ELR (cell line): ENCODE measurements around the gene ZBED6.
A peak's percentile ranks its signal among the peaks of the same experiment; 100 is the strongest.
"Not testable (repeated sequence)": the region's sequence is repeated elsewhere in the genome, so short reads cannot be mapped to it uniquely, and the experiment has no call there.

ENCODE experiments used
- DNase-seq: peaks from one replicate; pipeline ENCODE4 v3.0.0-alpha.2; 2015; ENCODE audit warnings: low read depth

Gene ZBED6, protein sequence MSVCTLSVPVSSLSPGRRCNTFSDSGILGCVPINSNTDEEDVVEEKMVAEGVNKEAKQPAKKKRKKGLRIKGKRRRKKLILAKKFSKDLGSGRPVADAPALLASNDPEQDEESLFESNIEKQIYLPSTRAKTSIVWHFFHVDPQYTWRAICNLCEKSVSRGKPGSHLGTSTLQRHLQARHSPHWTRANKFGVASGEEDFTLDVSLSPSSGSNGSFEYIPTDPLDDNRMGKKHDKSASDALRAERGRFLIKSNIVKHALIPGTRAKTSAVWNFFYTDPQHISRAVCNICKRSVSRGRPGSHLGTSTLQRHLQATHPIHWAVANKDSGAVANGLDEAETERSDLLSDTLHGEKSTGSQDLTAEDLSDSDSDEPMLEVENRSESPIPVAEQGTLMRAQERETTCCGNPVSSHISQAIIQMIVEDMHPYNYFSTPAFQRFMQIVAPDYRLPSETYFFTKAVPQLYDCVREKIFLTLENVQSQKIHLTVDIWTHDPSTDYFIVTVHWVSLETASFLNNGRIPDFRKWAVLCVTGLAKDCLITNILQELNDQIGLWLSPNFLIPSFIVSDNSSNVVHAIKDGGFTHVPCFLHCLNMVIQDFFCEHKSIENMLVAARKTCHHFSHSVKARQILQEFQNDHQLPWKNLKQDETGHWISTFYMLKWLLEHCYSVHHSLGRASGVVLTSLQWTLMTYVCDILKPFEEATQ (N-terminal part only)

DNA sequence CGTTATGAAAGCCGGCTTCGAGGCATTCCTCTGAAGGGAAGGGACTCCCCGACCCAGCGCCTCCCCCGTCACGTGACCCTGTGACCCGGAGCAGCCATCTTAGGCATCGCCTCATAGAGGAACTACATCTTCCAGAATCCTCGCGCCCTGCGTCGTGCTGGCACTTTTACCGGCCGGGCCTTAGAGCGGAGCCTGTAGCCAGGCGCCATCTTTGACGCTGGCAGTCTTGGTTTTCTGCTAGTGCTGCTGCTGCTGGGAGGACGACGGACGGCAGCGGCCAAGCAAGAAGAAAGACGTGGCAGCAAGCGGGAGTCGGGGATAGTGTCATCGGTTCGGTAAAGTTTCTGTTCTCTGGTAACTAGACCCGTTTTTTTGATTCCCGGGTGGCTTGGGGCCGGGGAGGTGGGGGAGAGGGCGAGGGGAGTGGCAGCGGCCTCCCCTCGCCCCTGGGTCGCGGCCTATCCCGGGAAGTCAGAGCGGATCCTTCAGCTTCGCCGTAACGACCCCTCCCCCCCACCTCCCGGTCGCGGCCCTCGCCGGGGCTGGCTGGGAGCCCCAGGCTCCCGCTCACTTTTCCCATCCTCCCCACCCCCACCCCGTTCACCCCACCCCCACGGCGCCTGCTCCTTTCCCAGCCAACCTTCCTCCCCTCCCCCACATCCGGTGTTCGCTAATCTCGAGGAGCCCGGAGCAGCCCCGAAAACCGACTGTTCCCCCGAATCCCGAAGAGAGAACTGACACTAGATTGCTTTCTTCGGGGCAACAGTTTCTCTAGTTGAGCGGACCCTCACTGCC, at the start of gene ZBED6, which contains the start of gene ZC3H11A:
TSS of gene ZBED6 (plus strand) at position 183 of the 795 bp plus-strand sequence. CDS start 1,900 bp downstream, outside the sequence.
TSS of gene ZC3H11A (plus strand) at position 183 of the 795 bp plus-strand sequence. CDS start 21,448 bp downstream, outside the sequence.
- DNase-seq, result peak; percentile 100

DNA sequence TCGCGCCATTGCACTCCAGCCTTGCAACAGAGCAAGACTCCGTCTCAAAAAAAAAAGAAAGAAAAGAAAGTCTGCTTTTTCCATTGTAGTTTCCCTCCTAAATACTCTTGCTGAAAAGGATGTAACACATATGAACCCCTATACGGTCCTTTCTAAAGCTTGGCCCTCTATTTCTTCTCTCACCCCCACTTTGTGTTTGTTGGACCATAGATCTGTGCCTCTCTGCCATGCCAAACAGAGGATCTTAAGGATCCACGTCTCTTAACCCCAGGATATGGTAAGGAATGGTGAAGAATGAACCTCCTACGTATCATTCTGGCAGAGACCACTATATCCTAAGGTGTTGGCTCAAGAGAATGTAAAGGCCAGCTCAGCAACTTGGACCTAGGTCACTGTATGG, 49.1 kb upstream of the ZBED6 start:
- DNase-seq, result no peak

DNA sequence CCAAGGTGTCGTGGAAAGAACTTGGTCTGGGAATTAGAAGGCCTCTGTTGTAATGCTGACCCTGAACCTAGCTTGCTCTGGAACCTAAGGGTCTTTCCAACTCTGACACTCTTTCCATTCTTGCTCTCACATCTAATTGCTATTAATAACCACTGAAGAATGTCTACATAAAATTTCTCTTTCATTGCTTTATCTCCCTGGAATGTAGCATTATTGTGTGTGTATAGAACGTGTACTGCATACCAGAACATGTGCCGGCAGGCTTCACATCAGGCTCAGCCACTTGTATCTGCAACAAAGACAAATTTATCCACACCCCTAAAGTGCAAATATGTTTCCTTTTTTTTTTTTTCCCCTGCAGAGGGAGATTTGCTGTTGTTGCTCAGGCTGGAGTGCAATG, 44.4 kb upstream of the ZBED6 start:
- peak; percentile 20 for DNase-seq

DNA sequence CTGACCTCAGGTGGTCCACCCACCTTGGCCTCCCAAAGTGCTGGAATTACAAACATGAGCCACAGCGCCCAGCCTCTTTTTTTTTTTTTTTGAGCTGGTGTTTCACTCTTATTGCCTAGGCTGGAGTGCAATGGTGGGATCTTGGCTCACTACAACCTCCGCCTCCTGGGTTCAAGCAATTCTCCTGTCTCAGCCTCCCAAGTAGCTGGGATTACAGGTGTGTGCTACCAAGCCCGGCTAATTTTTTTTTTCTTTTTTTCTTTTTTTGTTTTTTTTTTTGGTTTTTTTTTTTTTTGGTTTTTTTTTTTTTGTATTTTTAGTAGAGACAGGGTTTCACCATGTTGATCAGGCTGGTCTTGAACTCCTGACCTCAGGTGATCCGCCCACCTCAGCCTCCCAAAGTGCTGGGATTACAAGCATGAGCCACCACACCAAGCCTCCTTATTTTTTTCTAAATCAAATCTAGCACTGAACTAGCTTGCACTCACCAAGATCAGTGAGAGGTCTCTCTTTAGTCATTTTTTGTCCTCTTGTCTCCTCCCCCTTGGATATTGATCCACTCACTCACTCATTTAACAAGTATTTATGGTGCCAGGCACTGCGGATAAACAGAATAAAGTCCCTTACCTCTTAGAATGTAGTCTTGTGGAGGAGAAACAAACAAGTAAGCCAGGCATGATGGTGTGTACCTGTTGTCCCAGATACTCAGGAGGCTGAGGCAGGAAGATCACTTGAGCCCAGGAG, 43.6 kb upstream of the ZBED6 start:
- not testable (repeated sequence) for DNase-seq

DNA sequence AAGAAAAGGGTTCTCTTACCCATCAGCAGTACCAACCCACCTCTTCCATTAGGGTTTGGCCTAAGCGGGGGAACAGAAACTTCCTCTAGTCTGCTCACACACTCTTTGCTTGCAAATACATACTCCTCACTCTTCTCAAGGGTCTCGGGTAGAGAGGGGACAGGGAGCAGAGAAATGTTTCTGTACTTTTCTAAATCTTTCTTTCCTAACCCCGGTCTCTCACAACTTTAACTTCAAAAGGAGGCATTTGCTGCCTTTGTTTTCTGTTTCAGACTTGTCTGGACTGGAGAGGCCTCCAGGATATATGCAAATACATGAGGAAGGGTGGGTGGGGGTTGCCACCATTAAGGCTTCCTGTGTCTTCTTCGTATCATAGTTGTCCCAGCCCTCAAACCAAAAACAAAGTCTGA, 41.0 kb upstream of the ZBED6 start:
- no peak for DNase-seq

DNA sequence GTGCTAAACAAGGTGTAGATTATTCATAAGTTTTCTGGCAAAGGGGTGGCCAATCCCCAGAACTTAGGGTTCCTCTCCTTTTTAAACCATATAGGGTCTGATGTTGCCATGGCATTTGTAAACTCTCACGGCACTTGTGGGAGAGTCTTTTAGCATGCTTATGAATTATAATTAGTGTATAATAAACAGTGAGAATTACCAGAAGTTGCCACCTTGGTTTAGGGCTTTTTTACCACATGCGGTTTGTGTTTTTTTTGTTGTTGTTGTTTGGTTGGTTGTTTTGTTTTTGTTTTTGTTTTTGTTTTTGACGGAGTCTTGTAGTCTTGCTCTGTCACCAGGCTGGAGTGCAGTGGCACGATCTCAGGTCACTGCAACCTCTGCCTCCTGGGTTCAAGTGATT, 39.4 kb upstream of the ZBED6 start:
- DNase-seq, result no peak

DNA sequence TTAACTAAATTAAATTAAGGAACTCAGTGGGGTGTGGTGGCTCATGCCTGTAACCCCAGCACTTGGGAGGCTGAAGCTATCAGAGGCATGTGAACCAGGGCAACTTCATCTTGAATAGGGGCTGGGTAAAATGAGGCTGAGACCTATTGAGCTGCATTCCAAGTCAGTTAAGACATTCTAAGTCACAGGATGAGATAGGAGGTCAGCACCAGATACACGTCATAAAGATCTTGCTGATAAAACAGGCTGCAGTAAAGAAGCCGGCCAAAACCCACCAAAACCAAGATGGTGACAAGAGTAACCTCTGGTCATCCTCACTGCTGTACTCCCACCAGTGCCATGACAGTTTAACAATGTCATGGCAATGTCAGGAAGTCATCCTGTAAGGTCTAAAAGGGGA, 36.7 kb upstream of the ZBED6 start:
- DNase-seq, result peak; percentile 13

DNA sequence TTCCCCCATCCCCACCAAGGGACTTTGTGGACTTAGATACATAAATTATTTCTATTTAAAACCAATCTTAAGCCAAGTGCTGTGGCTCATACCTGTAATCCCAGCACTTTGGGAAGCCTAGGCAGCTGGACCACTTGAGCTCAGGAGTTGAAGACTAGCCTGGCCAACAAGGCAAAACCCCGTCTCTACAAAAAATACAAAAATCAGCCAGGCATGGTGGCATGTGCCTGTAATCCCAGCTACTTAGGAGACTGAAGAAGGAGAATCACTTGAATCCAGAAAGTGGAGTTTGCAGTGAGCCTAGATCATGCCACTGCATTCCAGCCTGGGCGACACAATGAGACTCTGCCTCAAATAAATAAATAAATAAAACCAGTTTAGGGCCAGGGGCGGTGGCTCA, 34.9 kb upstream of the ZBED6 start:
- no peak for DNase-seq

DNA sequence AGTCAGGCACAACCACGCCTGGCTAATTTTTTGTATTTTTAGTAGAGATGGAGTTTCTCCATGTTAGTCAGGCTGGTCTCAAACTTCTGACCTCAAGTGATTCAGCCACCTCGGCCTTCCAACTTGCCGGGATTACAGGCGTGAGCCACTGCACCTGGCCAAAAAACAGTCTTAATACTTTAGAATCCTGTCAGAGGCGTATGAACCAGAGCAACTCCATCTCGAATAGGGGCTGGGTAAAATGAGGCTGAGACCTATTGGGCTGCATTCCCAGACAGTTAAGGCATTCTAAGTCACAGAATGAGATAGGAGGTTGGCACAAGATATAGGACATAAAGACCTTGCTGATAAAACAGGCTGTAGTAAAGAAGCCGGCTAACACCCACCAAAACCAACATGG, 33.5 kb upstream of the ZBED6 start:
- DNase-seq, result not testable (repeated sequence)

DNA sequence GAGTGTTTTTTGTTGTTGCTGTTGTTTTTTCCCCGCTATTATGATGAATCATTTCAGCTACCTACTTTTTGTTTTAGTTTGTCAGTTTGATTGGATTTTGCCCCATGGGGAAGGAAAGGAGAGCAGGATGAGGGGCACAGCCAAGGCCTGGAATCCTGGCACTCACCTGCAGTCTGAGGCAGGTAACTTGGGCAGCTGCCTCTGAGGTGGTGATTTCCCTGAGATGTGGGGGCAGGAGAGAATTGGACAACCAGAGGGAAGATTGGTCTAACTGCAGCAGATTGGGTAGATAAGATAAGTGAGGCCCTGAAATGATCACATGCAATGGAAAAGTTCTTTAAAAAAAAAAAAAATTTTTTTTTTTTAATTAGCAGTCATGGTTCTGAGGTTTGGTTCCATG, 31.9 kb upstream of the ZBED6 start:
- no peak for DNase-seq

DNA sequence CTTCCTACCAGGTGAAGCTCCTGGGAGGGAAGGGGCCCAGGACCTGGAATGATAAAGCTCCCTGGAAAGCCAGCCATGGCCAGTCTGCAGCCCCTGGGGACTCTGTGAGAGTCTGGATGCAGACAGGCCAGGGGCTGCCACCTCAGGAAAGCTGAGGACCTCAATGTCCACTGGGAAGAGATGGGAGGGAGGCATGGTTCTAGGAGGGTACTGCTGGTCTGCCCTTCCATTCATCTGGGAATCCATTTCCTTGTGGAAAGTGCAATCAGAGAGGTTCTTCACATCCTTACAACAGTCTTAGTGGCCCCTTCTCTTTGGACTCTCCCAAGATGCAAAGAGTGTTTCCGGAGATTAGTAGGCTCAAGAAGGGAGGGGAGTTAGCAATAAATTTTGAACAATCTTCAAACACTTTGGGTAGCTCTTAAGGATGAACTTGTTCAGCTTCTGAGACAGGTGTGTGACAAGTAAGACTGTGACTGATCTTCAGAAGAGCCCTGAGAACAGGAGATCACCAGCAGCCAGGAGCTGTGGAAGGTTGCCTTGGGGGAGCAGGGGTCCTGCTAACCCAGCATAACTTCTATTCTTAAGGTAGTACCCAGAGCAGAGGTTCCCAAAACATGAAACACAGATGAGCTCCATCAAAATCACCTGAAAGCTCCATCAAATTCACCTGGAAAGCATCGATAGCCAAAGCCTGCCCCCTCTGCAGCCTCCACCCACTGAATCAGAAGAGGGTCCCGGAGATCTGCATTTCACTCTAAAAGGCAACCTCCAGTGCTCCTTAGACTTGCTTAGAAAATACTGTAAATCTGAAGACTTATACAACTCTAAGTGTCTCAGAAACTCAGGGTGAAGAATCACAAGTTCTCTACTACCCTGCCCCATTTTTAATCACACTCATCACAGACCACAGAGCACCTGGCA, 31.1 kb upstream of the ZBED6 start:
- no peak for DNase-seq

DNA sequence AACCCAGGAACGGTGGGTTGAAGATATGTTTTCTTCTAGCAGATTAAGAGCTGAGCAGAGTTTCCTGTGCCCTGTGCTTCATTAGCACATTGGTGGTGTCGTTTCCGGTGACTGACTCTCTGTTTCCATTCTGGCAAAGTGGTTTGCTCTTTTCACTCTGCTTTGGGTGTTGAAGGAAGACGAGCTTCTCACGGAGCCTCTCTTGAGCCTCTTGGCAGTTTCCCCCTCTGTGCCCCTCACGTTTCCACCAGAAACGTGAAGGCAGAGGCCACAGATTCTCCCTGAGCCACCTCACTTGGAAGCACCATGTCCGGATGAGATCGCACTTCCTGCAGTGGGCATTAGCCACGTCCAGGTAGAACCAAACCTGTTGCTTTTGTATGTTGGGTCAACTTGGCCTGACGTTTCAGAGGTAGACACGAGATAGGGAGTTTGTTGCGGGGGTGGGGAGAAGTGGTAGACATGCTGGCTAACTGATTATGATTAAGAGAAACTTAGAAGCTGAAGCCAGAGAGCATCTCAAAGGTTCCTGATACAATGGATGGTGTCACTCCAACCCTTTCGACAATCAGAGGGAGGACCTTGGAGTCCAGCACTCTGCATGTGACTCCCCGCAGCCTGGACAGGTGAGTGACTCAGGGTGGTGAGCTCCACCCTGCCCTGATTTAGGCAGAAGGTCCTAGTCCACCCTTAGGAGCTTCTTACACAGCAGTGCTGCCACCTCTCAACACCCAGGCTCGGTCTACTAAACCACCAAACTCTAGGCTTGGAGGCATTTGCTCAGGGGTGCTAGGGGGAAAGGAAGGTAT, 30.2 kb upstream of the ZBED6 start, which contains the start of gene LAX1:
TSS of gene LAX1 (plus strand) at position 155 of the 809 bp plus-strand sequence. CDS start at position 538, 383 bp downstream.
- no peak for DNase-seq

DNA sequence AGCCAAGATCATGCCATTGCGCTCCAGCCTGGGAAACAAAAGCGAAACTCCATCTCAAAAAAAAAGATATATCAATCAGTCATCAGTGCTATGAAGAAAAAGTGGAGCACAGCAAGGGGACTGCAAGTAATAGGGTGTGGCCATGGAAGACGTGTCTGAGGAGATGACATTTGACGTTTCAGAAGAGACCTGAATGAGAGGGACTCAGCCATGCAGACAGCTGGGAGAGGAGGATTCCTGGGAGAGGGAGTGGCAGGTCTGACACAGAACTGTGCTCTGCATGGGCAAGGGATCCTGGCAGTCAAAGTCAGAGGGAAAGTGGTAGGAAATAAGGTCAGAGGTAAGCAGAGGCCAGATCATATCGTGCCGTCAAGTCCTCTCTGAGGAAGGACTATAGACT, 27.2 kb upstream of the ZBED6 start:
- no peak for DNase-seq

DNA sequence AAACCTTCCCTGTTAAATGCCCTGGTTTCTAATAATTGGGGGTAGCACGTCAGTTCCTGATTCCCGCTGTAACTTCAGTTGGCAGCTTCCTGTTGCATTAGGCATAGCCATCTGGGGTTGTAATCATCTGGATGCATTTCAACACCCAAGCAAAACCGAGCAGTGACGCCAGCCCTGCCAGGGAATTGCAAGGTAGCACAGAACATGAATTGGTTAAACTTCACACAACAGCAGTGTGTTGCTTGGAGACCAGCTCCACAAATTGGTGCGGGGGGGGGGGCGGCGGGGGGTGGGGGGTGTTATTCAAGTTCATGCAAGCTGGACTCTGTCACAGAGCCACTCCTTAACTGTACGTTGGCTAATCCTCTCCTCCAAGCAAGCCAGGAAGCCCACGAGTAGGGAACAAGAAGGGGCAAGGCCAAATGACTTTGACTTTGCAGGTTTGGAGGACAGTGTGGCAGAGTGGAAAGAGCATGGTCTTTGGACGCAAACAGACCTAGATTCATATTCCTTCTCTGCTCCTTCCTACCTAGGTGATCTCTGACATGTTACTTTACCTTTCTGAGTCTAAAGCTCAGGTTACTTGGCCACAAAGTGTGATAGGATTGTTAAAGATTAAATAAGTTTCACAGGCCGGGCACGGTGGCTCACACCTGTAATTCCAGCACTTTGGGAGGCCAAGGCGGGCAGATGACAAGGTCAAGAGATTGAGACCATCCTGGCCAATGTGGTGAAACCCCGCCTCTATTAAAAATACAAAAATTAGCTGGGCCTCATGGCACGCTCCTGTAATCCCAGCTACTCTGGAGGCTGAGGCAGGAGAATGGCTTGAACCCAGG, 25.7 kb upstream of the ZBED6 start:
- peak; percentile 79 for DNase-seq

DNA sequence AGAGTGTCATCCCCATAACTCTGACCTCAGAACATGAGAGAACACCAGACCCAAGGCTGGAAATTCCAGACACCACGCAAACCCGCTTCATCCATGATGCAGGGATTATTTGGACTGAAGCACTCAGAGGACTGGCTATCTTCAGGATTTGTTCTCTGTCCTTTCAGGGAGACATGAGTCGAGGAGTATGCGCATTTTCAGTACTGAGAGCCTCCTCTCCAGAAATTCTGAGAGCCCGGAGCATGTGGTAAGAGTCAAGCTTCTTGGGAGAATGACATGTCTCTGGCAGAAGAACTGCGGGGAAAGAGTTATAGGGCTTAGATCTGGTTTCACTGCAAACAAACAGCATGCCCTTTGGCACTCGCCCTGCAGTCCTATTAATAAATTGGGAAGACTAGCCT, 23.5 kb upstream of the ZBED6 start:
- no peak for DNase-seq

DNA sequence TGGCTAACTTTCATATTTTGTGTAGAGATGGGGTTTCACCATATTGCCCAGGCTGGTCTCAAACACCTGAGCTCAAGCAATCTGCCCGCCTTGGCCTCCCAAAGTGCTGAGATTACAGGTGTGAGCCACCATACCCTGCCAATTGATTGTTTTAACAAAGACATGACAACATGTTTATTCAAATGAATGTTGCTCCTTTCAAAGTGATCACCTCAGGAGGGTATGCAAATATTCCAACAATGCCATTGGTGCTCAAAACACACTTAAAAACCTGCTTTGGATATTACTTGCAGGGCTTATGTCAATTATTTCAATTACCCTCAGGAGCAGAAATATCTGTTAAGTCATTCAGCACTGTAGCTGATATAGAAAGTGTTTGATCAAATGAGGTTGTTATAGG, 22.6 kb upstream of the ZBED6 start:
- DNase-seq, result no peak

DNA sequence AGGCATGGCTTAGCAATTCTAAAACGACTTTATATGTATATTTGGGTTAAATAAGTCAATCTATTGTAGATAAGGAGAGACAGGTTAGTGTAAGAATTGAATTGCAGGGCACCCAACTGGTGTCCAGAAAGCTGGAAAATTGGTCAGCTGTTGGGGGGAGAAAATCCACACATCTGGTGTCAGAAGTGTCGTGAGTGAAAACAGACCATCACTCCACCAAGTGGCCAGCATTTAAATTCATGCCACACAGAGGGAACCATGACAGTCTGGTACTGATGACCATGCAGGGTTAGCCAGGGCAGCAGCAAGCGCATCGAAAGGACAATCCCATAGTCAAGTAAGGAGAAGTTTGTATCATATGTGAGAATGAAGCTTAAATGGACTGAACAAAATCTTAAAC, 18.8 kb upstream of the ZBED6 start:
- DNase-seq, result no peak

DNA sequence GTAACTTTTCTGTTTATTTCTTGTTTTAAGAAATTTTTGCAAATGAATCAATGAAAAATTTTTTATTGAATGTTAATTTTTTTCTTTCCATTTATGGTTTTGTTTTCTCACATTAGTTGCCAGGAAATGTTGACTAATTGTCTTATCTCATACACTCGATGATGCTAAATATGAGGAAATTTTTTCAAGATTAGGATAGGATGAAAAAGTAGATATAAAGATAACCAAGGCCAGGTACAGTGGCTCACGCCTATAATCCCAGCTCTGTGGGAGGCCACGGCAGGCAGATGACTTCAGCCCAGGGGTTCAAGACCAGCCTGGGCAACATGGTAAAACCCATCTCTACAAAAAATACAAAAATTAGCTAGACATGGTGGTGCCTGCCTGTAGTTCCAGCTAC, 17.8 kb upstream of the ZBED6 start:
- no peak for DNase-seq

DNA sequence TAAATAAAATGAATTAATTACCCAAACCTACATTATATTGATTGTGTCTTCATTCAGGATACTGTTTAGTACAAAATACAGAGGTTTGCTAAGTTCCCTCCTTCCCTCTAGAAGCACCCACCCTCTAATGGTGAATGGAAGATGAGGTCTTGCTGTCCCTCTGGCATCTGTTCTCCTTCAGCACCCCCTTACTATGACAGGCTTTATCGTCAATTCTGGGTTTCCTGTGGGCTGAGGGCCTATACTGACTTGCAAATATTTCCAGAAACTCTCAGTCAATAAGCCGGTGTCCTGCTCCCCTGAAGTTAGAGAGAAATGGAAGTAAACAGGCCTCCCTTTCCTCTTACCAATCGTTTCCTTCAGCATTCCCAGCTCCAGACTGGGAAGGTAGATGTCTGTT, 17.3 kb upstream of the ZBED6 start:
- DNase-seq, result no peak
